ENCODE measurements around the gene OSR1.

The OSR1 gene

GRCh38 chr2:19352946-19353720 lies 5.3 kb downstream of the OSR1 start:
- DNase-seq (ENCODE audit: insufficient read length, low spot score) (no peak), FAIRE-seq (no peak)
- TF ChIP-seq POU2F2 (IDR thresholded peaks at IDR 0.05; ENCODE audit: low read depth, low read length), result no peak
- TF ChIP-seq POLR2AphosphoS5 (IDR thresholded peaks at IDR 0.05; ENCODE audit: low read depth, low read length), result no peak
- no peak for TF ChIP-seq SPI1 (IDR thresholded peaks at IDR 0.05; ENCODE audit: low read depth, low read length)
- no peak for TF ChIP-seq TAF1 (IDR thresholded peaks at IDR 0.05; ENCODE audit: low read depth, low read length)
- TF ChIP-seq POLR2A (IDR thresholded peaks at IDR 0.05; ENCODE audit: low read depth, low read length), result no peak
- no peak for TF ChIP-seq PAX5 (IDR thresholded peaks at IDR 0.05; ENCODE audit: insufficient read depth, low read length, severe bottlenecking)

GRCh38 chr2:19351899-19352697 lies 6.3 kb downstream of the OSR1 start:
- FAIRE-seq (no peak), DNase-seq (ENCODE audit: insufficient read length, low spot score) (no peak)
- TF ChIP-seq SPI1 (IDR thresholded peaks at IDR 0.05; ENCODE audit: low read depth, low read length) (no peak), POU2F2 (IDR thresholded peaks at IDR 0.05; ENCODE audit: low read depth, low read length) (no peak), POLR2A (IDR thresholded peaks at IDR 0.05; ENCODE audit: low read depth, low read length) (no peak), TAF1 (IDR thresholded peaks at IDR 0.05; ENCODE audit: low read depth, low read length) (no peak), POLR2AphosphoS5 (IDR thresholded peaks at IDR 0.05; ENCODE audit: low read depth, low read length) (no peak), PAX5 (IDR thresholded peaks at IDR 0.05; ENCODE audit: insufficient read depth, low read length, severe bottlenecking) (no peak)

GRCh38 chr2:19351499-19351898 lies 6.9 kb downstream of the OSR1 start:
- TF ChIP-seq PAX5 (IDR thresholded peaks at IDR 0.05; ENCODE audit: insufficient read depth, low read length, severe bottlenecking), result no peak
- TF ChIP-seq POU2F2 (IDR thresholded peaks at IDR 0.05; ENCODE audit: low read depth, low read length), result no peak
- TF ChIP-seq SPI1 (IDR thresholded peaks at IDR 0.05; ENCODE audit: low read depth, low read length), result no peak
- TF ChIP-seq TAF1 (IDR thresholded peaks at IDR 0.05; ENCODE audit: low read depth, low read length), result no peak
- no peak for TF ChIP-seq POLR2AphosphoS5 (IDR thresholded peaks at IDR 0.05; ENCODE audit: low read depth, low read length)
- no peak for TF ChIP-seq POLR2A (IDR thresholded peaks at IDR 0.05; ENCODE audit: low read depth, low read length)
- DNase-seq (ENCODE audit: insufficient read length, low spot score) (no peak), FAIRE-seq (no peak)

GRCh38 chr2:19350678-19351401 lies 7.6 kb downstream of the OSR1 start:
- DNase-seq (ENCODE audit: insufficient read length, low spot score), result no peak
- TF ChIP-seq POLR2A (IDR thresholded peaks at IDR 0.05; ENCODE audit: low read depth, low read length) (no peak), POLR2AphosphoS5 (IDR thresholded peaks at IDR 0.05; ENCODE audit: low read depth, low read length) (no peak), SPI1 (IDR thresholded peaks at IDR 0.05; ENCODE audit: low read depth, low read length) (no peak), POU2F2 (IDR thresholded peaks at IDR 0.05; ENCODE audit: low read depth, low read length) (no peak), TAF1 (IDR thresholded peaks at IDR 0.05; ENCODE audit: low read depth, low read length) (no peak), PAX5 (IDR thresholded peaks at IDR 0.05; ENCODE audit: insufficient read depth, low read length, severe bottlenecking) (no peak)
- no peak for FAIRE-seq

DNA sequence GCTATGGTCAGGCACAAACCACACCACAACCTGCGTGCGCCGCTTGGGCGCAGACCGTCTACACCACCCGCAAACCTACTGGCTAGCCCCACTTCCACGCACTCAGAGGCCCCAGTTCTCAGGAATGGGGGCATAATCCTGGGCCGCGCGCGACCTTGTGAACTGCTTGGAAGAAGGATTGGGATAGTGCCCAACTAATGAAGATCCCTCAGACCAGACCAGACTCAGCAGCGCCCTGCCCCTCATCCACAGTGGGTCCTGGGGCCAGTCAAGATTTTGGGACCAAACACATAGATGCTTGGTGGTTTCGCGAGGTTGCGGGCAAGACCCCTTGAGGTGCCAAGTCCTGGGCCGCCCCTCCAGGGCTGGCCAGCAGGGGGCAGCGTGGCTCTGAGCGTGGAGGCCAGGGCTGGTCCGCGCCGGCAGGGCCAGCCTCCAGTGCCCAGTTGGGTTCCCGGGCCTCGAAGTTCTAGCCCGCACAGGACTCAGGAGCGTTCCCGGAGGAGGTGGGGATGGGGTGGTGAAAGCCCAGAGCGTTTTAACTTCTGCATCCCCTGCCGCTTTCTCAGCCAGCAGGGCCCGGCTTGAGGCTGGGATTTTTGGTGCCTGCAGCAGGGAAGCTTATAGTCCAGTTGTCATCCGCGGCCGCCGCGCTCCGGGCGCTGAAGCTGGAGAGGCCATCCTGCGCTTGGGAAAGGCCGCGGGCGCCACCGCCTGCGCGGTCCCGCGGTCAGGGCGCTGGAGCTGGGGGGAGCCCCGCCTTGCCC lies 8.3 kb downstream of the OSR1 start:
- no peak for FAIRE-seq
- TF ChIP-seq SPI1 (IDR thresholded peaks at IDR 0.05; ENCODE audit: low read depth, low read length) (no peak), POLR2AphosphoS5 (IDR thresholded peaks at IDR 0.05; ENCODE audit: low read depth, low read length) (no peak), POU2F2 (IDR thresholded peaks at IDR 0.05; ENCODE audit: low read depth, low read length) (no peak)
- DNase-seq (ENCODE audit: insufficient read length, low spot score), result no peak

DNA sequence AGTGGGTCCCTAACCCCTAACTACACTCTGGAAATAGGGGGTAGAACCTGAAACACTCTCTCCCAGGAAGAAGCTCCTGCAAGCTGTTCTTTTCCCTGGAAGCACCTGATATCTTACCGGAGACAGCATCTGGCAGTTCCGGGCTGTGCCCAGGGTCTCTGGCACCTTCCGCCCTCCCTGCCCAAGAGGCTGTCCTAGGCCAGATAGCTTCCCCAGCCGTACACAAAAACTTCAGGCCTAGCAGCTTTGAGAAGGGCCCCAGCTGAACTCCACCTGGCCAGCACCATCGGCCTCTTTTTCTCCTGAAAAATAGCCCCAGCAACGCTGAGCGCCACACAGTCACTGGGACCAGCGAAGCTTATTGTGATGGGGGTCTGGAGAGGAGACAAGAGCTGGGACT lies 9.7 kb downstream of the OSR1 start:
- no peak for FAIRE-seq
- DNase-seq (ENCODE audit: insufficient read length, low spot score), result no peak
- TF ChIP-seq POLR2A (IDR thresholded peaks at IDR 0.05; ENCODE audit: low read depth, low read length) (no peak), POU2F2 (IDR thresholded peaks at IDR 0.05; ENCODE audit: low read depth, low read length) (no peak), PAX5 (IDR thresholded peaks at IDR 0.05; ENCODE audit: insufficient read depth, low read length, severe bottlenecking) (no peak), POLR2AphosphoS5 (IDR thresholded peaks at IDR 0.05; ENCODE audit: low read depth, low read length) (no peak), SPI1 (IDR thresholded peaks at IDR 0.05; ENCODE audit: low read depth, low read length) (no peak), TAF1 (IDR thresholded peaks at IDR 0.05; ENCODE audit: low read depth, low read length) (no peak)

- TF ChIP-seq POLR2A (IDR thresholded peaks at IDR 0.05; ENCODE audit: low read depth, low read length) (peak; percentile 95), POU2F2 (IDR thresholded peaks at IDR 0.05; ENCODE audit: low read depth, low read length) (no peak), TAF1 (IDR thresholded peaks at IDR 0.05; ENCODE audit: low read depth, low read length) (peak; percentile 79), PAX5 (IDR thresholded peaks at IDR 0.05; ENCODE audit: insufficient read depth, low read length, severe bottlenecking) (no peak), POLR2AphosphoS5 (IDR thresholded peaks at IDR 0.05; ENCODE audit: low read depth, low read length) (peak; percentile 93)
- peak; percentile 98 for FAIRE-seq
- peak; percentile 94 for DNase-seq (ENCODE audit: insufficient read length, low spot score)
These were observed 10.5 kb downstream of the OSR1 start for GRCh38 chr2:19347619-19348562.
